ENCODE measurements around the gene CFDP1.

DNA sequence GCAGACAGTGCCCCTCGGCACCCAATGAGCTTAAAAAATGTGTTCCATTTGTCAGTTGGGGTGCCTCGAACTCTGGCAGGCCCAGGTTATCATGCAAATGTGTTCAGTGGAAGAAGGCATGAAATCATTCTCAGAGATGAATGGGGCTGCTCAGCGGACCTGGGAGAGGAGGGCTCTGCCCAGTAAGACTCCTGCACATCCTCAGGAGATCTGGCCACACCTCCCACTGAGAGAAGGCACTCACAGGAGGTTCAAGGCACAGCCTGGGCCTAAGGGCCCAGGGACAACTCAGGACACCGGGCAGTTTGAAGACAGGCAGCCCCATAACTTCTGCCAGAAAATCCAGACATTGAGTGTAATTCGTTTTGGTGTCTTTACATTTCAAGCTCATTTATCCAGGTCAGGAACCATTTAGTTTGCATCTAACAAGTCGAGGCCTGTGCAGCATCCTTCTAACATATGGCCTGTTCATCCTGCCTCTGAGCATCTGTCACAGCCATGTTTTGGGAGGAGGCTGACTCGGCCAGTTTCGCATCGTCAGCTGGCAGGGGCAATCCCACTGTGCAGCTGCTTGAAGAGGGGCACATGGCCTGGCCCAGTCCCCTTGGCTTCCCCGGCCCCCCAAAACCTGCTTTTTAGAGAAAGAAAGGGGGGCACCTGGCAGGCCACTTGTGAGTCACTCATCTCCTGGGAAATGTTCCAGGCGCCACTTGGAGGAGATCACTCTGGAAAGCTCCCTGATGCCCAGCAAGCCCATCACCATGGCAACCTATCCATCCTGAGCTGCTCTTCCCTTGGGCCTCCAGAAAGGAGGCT, 150.6 kb downstream of the CFDP1 start:
- TF ChIP-seq, protein P1, sequence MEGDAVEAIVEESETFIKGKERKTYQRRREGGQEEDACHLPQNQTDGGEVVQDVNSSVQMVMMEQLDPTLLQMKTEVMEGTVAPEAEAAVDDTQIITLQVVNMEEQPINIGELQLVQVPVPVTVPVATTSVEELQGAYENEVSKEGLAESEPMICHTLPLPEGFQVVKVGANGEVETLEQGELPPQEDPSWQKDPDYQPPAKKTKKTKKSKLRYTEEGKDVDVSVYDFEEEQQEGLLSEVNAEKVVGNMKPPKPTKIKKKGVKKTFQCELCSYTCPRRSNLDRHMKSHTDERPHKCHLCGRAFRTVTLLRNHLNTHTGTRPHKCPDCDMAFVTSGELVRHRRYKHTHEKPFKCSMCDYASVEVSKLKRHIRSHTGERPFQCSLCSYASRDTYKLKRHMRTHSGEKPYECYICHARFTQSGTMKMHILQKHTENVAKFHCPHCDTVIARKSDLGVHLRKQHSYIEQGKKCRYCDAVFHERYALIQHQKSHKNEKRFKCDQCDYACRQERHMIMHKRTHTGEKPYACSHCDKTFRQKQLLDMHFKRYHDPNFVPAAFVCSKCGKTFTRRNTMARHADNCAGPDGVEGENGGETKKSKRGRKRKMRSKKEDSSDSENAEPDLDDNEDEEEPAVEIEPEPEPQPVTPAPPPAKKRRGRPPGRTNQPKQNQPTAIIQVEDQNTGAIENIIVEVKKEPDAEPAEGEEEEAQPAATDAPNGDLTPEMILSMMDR (IDR thresholded peaks at IDR 0.05; ENCODE audit: insufficient read depth, low read length), result no peak
- TF ChIP-seq, protein P2, sequence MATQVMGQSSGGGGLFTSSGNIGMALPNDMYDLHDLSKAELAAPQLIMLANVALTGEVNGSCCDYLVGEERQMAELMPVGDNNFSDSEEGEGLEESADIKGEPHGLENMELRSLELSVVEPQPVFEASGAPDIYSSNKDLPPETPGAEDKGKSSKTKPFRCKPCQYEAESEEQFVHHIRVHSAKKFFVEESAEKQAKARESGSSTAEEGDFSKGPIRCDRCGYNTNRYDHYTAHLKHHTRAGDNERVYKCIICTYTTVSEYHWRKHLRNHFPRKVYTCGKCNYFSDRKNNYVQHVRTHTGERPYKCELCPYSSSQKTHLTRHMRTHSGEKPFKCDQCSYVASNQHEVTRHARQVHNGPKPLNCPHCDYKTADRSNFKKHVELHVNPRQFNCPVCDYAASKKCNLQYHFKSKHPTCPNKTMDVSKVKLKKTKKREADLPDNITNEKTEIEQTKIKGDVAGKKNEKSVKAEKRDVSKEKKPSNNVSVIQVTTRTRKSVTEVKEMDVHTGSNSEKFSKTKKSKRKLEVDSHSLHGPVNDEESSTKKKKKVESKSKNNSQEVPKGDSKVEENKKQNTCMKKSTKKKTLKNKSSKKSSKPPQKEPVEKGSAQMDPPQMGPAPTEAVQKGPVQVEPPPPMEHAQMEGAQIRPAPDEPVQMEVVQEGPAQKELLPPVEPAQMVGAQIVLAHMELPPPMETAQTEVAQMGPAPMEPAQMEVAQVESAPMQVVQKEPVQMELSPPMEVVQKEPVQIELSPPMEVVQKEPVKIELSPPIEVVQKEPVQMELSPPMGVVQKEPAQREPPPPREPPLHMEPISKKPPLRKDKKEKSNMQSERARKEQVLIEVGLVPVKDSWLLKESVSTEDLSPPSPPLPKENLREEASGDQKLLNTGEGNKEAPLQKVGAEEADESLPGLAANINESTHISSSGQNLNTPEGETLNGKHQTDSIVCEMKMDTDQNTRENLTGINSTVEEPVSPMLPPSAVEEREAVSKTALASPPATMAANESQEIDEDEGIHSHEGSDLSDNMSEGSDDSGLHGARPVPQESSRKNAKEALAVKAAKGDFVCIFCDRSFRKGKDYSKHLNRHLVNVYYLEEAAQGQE (IDR thresholded peaks at IDR 0.05; ENCODE audit: insufficient replicate concordance, low read depth), result no peak
- no peak for TF ChIP-seq POLR2AphosphoS5 (IDR thresholded peaks at IDR 0.05; ENCODE audit: low read depth)
- no peak for TF ChIP-seq GABPA (IDR thresholded peaks at IDR 0.05; ENCODE audit: low read depth)
- TF ChIP-seq SPI1 (IDR thresholded peaks at IDR 0.05; ENCODE audit: borderline replicate concordance, low read depth), result no peak
